ENCODE results near the gene APBA1. TPM values are rescaled to one million over a fixed set of nuclear protein-coding genes. Genes with fewer than 3 reads are reported as not detected.

The APBA1 gene
- total and polyA plus RNA-seq, 9 of the 15 experiments (the other 6 are each of a cell fraction or from before 2014, with no cell fraction given): 0.01 to 0.02 TPM; not detected in 7

DNA sequence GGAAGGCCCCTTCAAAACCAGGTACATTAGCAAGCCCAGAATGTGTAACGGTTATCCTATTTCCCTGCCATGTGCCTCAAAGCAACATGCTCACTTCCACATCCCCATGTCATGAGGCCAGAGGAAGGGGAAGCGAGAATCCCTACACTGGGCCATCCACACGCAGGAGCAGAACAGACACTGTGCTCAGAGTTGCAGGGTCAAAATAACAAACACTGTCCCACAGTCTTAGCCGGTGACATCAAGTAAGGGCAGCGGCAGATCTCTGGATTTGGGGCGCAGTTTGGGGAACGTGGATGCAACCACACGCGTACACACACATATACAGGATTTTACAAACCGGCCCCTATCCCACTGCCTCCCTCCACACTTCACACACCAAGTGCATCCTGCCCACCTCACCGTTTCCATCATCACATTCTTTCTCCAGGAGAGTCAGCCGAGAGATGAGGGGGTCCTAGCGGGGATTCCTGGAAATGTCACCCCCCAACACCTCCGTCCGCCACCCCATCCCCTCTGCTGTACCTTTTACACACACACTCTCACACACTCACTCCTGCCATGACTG is 776 bp downstream of the APBA1 start (continued):
- TF ChIP-seq, protein P1, sequence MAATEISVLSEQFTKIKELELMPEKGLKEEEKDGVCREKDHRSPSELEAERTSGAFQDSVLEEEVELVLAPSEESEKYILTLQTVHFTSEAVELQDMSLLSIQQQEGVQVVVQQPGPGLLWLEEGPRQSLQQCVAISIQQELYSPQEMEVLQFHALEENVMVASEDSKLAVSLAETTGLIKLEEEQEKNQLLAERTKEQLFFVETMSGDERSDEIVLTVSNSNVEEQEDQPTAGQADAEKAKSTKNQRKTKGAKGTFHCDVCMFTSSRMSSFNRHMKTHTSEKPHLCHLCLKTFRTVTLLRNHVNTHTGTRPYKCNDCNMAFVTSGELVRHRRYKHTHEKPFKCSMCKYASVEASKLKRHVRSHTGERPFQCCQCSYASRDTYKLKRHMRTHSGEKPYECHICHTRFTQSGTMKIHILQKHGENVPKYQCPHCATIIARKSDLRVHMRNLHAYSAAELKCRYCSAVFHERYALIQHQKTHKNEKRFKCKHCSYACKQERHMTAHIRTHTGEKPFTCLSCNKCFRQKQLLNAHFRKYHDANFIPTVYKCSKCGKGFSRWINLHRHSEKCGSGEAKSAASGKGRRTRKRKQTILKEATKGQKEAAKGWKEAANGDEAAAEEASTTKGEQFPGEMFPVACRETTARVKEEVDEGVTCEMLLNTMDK (IDR thresholded peaks at IDR 0.05; ENCODE audit: borderline replicate concordance, insufficient read depth, low read depth, low read length, poor library complexity, severe bottlenecking): no peak
- no peak for TF ChIP-seq ZNF785 (CRISPR knock-in tag; IDR thresholded peaks at IDR 0.05)
- TF ChIP-seq GABPA (tag; conservative IDR thresholded peaks at IDR 0.05; ENCODE audit: low read depth): no peak

DNA sequence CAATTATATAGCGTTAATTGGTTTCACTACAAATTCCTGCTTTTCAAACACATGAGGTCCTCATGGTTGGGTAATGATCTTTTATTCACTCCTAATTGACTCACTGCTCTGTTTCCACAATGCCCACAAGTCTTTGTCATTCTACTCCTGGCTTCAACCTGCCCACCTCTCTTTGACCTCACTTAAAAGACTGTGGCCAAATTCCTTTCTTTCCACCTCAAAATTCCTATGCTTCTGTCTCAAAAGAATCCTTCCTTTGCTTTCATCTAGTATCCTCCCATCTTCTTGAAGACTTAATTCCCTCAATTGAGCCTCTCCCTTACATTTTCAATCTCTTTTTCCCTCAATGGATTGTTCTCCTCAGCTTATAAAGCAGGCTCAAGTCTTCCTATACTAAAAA is 4.9 kb downstream of the APBA1 start:
- H3K27me3 ChIP-seq (ENCODE audit: control insufficient read depth in 2 of 2, insufficient read depth in 2 of 2, low read length in 2 of 2): peaks cover 2 to 15% of the 10 kb centered on the region in 2 experiments; a peak in 4 of 5 replicates
- no TSS peak for BruUV-seq (replicated peaks)
- peaks cover 0 to 6% of the 10 kb centered on the region in 2 experiments; a peak in 2 of 5 replicates for H3K4me1 ChIP-seq (replicated peaks in 1 of 2; ENCODE audit: control insufficient read depth in 2 of 2, insufficient read depth in 2 of 2, low read length in 2 of 2)
- in situ Hi-C loops (cut with MboI): no loop called here
- H3K27ac ChIP-seq (ENCODE audit: extremely low read depth, low read depth, low read length): no peak overlapping the region
- no peak for DNase-seq (ENCODE audit: extremely low read depth in 1 of 4, low spot score in 3 of 4)
- ChIA-PET CTCF (ENCODE audit: low intra/inter-chr PET ratio) (no interaction called here), POLR2A (no interaction called here)
- WGBS (ENCODE audit: insufficient coverage, low coverage, missing lambda C conversion rate): 0% methylated on average over 1 of the region's 1 CpG
- H3K9me1 ChIP-seq (ENCODE audit: control insufficient read depth, insufficient read depth, low read length): no peaks in the 10 kb centered on the region
- H3K9ac ChIP-seq (ENCODE audit: insufficient read depth in 1 of 2, low read depth in 2 of 2, low read length in 2 of 2): no peak overlapping the region
- H2AFZ ChIP-seq (ENCODE audit: low read depth, low read length): no peak overlapping the region
- H3K79me2 ChIP-seq (ENCODE audit: control insufficient read depth, insufficient read depth, low read length): no peaks in the 10 kb centered on the region
- no peaks in the 10 kb centered on the region for H3K36me3 ChIP-seq (ENCODE audit: control insufficient read depth, insufficient read depth, low read length)
- H3K4me2 ChIP-seq (ENCODE audit: insufficient read depth, low read length): no peak overlapping the region
- H4K20me1 ChIP-seq (replicated peaks; ENCODE audit: control insufficient read depth, insufficient read depth, low read length): no peaks in the 10 kb centered on the region; the same call in 1 of the 2 replicates
- intact Hi-C loops (cut with micrococcal nuclease): no loop called here
- no peak for FAIRE-seq
- ATAC-seq: no peak
- H3K9me3 ChIP-seq (replicated peaks; ENCODE audit: control insufficient read depth, insufficient read depth, low read depth, low read length): no peaks in the 10 kb centered on the region
- no peak overlapping the region for H3K4me3 ChIP-seq
- TF ChIP-seq RBM25 (IDR thresholded peaks at IDR 0.05; ENCODE audit: low read depth, low read length, severe bottlenecking) (no peak), PML (IDR thresholded peaks at IDR 0.05; ENCODE audit: low read length) (no peak), TAF15 (IDR thresholded peaks at IDR 0.05; ENCODE audit: low read depth, low read length) (no peak), PHF8 (IDR thresholded peaks at IDR 0.05; ENCODE audit: borderline replicate concordance, low read length) (no peak), ZEB2 (IDR thresholded peaks at IDR 0.05) (no peak), ZNF444 (CRISPR knock-in tag; IDR thresholded peaks at IDR 0.05) (no peak), MYBL2 (IDR thresholded peaks at IDR 0.05; ENCODE audit: low read depth) (no peak), MYBL2 (CRISPR knock-in tag; IDR thresholded peaks at IDR 0.05; ENCODE audit: borderline replicate concordance) (no peak), CREBBP (IDR thresholded peaks at IDR 0.05; ENCODE audit: low read depth, low read length) (no peak)
- TF ChIP-seq, protein P2, sequence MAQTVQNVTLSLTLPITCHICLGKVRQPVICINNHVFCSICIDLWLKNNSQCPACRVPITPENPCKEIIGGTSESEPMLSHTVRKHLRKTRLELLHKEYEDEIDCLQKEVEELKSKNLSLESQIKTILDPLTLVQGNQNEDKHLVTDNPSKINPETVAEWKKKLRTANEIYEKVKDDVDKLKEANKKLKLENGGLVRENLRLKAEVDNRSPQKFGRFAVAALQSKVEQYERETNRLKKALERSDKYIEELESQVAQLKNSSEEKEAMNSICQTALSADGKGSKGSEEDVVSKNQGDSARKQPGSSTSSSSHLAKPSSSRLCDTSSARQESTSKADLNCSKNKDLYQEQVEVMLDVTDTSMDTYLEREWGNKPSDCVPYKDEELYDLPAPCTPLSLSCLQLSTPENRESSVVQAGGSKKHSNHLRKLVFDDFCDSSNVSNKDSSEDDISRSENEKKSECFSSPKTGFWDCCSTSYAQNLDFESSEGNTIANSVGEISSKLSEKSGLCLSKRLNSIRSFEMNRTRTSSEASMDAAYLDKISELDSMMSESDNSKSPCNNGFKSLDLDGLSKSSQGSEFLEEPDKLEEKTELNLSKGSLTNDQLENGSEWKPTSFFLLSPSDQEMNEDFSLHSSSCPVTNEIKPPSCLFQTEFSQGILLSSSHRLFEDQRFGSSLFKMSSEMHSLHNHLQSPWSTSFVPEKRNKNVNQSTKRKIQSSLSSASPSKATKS (CRISPR knock-in tag; IDR thresholded peaks at IDR 0.05): no peak
- TF ChIP-seq, protein P3, sequence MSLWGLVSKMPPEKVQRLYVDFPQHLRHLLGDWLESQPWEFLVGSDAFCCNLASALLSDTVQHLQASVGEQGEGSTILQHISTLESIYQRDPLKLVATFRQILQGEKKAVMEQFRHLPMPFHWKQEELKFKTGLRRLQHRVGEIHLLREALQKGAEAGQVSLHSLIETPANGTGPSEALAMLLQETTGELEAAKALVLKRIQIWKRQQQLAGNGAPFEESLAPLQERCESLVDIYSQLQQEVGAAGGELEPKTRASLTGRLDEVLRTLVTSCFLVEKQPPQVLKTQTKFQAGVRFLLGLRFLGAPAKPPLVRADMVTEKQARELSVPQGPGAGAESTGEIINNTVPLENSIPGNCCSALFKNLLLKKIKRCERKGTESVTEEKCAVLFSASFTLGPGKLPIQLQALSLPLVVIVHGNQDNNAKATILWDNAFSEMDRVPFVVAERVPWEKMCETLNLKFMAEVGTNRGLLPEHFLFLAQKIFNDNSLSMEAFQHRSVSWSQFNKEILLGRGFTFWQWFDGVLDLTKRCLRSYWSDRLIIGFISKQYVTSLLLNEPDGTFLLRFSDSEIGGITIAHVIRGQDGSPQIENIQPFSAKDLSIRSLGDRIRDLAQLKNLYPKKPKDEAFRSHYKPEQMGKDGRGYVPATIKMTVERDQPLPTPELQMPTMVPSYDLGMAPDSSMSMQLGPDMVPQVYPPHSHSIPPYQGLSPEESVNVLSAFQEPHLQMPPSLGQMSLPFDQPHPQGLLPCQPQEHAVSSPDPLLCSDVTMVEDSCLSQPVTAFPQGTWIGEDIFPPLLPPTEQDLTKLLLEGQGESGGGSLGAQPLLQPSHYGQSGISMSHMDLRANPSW (CRISPR knock-in tag; IDR thresholded peaks at IDR 0.05): no peak
